HG03064 (cell line): ENCODE data around the gene GALNS.
"Not testable (repeated sequence)": the region's sequence is repeated elsewhere in the genome, so short reads cannot be mapped to it uniquely, and the experiment has no call there.

Experiments used
- ATAC-seq: cut with Tn5 transposase; IDR thresholded peaks from one replicate; pipeline ENCODE4 v1.9.1; 2021; ENCODE audit warnings: low read depth; ENCODE audit not compliant: unreplicated experiment

Gene GALNS

GRCh38 chr16:88856828-88857727, at the start of gene GALNS, which contains the start of gene TRAPPC2L:
Gene GALNS (minus strand): TSS chr16:88856947. CDS start chr16:88856877, 70 bp downstream.
Gene TRAPPC2L (plus strand): TSS chr16:88857127. CDS start chr16:88857151, 24 bp downstream.
- ATAC-seq, result no peak

GRCh38 chr16:88906020-88906419, 49.3 kb upstream of the GALNS start:
- ATAC-seq, result no peak

- ATAC-seq, result no peak
Observed at GRCh38 chr16:88905563-88905962, 48.8 kb upstream of the GALNS start.

- ATAC-seq, result no peak
Observed at GRCh38 chr16:88904676-88905365, 48.1 kb upstream of the GALNS start.

GRCh38 chr16:88903267-88903666, 46.5 kb upstream of the GALNS start:
- ATAC-seq, result no peak

- ATAC-seq, result no peak
Observed at GRCh38 chr16:88902744-88903143, 46.0 kb upstream of the GALNS start.

GRCh38 chr16:88901718-88902337, 45.1 kb upstream of the GALNS start:
- ATAC-seq, result no peak

GRCh38 chr16:88900662-88901052, 43.9 kb upstream of the GALNS start:
- no peak for ATAC-seq

- no peak for ATAC-seq
Observed at GRCh38 chr16:88899901-88900661, 43.3 kb upstream of the GALNS start.

- ATAC-seq, result no peak
Observed at GRCh38 chr16:88897696-88898425, 41.1 kb upstream of the GALNS start.

GRCh38 chr16:88896238-88897070, 39.7 kb upstream of the GALNS start:
- ATAC-seq, result no peak

GRCh38 chr16:88895335-88895734, 38.6 kb upstream of the GALNS start:
- ATAC-seq, result no peak

GRCh38 chr16:88894681-88895300, 38.0 kb upstream of the GALNS start:
- no peak for ATAC-seq

GRCh38 chr16:88894266-88894665, 37.5 kb upstream of the GALNS start:
- not testable (repeated sequence) for ATAC-seq

GRCh38 chr16:88893127-88893968, 36.6 kb upstream of the GALNS start:
- ATAC-seq, result no peak

GRCh38 chr16:88892065-88892464, 35.3 kb upstream of the GALNS start:
- ATAC-seq, result no peak

GRCh38 chr16:88891083-88891482, 34.3 kb upstream of the GALNS start:
- ATAC-seq, result no peak
